Measurements from ENCODE around the gene DPH2. TPM values are rescaled to one million over a fixed set of nuclear protein-coding genes. Genes with fewer than 3 reads are reported as not detected.

DPH2 gene
- total RNA-seq, 1 experiment from 2014 or later, result 57.5 TPM

DNA sequence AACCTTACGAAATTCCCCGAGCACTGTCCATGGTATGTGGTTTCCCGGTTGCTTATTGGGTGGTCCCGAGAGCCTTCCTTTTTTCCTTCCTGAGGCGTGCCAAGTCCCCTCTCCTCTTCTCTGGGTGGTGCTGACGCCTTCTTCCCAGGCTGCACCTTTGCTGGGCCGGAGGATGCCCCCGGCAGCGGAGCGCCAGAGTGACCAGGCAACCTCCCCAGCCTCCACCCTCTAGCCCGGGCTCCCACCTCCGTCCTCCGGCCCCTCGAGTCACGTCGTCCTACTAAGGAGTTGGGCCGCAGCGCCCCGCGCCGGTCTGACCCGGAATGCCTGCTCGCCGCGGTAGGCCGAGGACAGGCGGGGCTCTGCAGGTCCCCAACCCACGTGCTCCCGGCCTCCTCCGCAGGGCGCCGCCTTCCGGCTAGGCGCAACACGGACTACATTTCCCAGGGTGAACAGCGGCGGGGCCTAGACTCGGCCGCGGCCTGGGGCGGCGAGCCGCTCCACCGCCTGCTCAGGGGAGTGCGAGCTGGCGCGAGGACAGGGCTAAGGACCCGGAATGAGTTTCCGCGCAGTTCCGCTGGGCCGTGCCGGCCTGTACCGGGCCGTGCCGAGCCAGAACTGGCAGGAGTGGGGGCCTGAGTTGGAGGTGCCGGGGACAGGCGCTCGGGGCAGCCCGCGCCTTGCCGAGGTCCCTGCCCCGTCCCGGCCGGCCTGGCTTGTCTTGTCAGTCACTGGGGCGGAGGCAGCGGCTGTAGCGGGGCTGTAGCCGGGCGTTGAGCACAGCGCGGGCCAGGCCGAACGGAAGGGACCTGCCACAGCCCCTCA, 23.4 kb upstream of the DPH2 start, which contains the start of gene IPO13 (continued):
- TF ChIP-seq, protein P1, sequence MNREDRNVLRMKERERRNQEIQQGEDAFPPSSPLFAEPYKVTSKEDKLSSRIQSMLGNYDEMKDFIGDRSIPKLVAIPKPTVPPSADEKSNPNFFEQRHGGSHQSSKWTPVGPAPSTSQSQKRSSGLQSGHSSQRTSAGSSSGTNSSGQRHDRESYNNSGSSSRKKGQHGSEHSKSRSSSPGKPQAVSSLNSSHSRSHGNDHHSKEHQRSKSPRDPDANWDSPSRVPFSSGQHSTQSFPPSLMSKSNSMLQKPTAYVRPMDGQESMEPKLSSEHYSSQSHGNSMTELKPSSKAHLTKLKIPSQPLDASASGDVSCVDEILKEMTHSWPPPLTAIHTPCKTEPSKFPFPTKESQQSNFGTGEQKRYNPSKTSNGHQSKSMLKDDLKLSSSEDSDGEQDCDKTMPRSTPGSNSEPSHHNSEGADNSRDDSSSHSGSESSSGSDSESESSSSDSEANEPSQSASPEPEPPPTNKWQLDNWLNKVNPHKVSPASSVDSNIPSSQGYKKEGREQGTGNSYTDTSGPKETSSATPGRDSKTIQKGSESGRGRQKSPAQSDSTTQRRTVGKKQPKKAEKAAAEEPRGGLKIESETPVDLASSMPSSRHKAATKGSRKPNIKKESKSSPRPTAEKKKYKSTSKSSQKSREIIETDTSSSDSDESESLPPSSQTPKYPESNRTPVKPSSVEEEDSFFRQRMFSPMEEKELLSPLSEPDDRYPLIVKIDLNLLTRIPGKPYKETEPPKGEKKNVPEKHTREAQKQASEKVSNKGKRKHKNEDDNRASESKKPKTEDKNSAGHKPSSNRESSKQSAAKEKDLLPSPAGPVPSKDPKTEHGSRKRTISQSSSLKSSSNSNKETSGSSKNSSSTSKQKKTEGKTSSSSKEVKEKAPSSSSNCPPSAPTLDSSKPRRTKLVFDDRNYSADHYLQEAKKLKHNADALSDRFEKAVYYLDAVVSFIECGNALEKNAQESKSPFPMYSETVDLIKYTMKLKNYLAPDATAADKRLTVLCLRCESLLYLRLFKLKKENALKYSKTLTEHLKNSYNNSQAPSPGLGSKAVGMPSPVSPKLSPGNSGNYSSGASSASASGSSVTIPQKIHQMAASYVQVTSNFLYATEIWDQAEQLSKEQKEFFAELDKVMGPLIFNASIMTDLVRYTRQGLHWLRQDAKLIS (CRISPR knock-in tag; IDR thresholded peaks at IDR 0.05; ENCODE audit: borderline replicate concordance), result no peak
- TF ChIP-seq ZBTB21 (CRISPR knock-in tag; IDR thresholded peaks at IDR 0.05; ENCODE audit: borderline replicate concordance), result 0 out of 2 replicates have a peak, but pooled peaks have one; percentile 31
- no peak for TF ChIP-seq IRF2 (CRISPR knock-in tag; IDR thresholded peaks at IDR 0.05; ENCODE audit: borderline replicate concordance, low read depth)
- no peak for TF ChIP-seq KAT7 (CRISPR knock-in tag; IDR thresholded peaks at IDR 0.05; ENCODE audit: borderline replicate concordance)
- TF ChIP-seq NR1H2 (CRISPR knock-in tag; IDR thresholded peaks at IDR 0.05), result no peak
- peak; percentile 71; the same call in 1 of the 2 replicates for TF ChIP-seq MYBL2 (CRISPR knock-in tag; IDR thresholded peaks at IDR 0.05)
- TF ChIP-seq ZNF671 (CRISPR knock-in tag; IDR thresholded peaks at IDR 0.05), result no peak
- TF ChIP-seq ZNF317 (CRISPR knock-in tag; IDR thresholded peaks at IDR 0.05; ENCODE audit: borderline replicate concordance, low read depth), result no peak
- no peak for TF ChIP-seq PRRX2 (CRISPR knock-in tag; IDR thresholded peaks at IDR 0.05)
- no peak; the same call in 1 of the 2 replicates for TF ChIP-seq FOXP1 (CRISPR knock-in tag; IDR thresholded peaks at IDR 0.05; ENCODE audit: borderline replicate concordance)
- TF ChIP-seq ZNF396 (CRISPR knock-in tag; IDR thresholded peaks at IDR 0.05; ENCODE audit: borderline replicate concordance), result no peak
- TF ChIP-seq, protein P2, sequence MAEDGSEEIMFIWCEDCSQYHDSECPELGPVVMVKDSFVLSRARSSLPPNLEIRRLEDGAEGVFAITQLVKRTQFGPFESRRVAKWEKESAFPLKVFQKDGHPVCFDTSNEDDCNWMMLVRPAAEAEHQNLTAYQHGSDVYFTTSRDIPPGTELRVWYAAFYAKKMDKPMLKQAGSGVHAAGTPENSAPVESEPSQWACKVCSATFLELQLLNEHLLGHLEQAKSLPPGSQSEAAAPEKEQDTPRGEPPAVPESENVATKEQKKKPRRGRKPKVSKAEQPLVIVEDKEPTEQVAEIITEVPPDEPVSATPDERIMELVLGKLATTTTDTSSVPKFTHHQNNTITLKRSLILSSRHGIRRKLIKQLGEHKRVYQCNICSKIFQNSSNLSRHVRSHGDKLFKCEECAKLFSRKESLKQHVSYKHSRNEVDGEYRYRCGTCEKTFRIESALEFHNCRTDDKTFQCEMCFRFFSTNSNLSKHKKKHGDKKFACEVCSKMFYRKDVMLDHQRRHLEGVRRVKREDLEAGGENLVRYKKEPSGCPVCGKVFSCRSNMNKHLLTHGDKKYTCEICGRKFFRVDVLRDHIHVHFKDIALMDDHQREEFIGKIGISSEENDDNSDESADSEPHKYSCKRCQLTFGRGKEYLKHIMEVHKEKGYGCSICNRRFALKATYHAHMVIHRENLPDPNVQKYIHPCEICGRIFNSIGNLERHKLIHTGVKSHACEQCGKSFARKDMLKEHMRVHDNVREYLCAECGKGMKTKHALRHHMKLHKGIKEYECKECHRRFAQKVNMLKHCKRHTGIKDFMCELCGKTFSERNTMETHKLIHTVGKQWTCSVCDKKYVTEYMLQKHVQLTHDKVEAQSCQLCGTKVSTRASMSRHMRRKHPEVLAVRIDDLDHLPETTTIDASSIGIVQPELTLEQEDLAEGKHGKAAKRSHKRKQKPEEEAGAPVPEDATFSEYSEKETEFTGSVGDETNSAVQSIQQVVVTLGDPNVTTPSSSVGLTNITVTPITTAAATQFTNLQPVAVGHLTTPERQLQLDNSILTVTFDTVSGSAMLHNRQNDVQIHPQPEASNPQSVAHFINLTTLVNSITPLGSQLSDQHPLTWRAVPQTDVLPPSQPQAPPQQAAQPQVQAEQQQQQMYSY (CRISPR knock-in tag; IDR thresholded peaks at IDR 0.05), result no peak
- TF ChIP-seq TCF7 (CRISPR knock-in tag; IDR thresholded peaks at IDR 0.05; ENCODE audit: low read depth), result no peak
- peak; percentile 44; the same call in 1 of the 2 replicates for TF ChIP-seq RORB (CRISPR knock-in tag; IDR thresholded peaks at IDR 0.05)
- no peak for TF ChIP-seq RELA (CRISPR knock-in tag; IDR thresholded peaks at IDR 0.05; ENCODE audit: borderline replicate concordance)
- 0 out of 2 replicates have a peak, but pooled peaks have one; percentile 73 for TF ChIP-seq ERG (CRISPR knock-in tag; IDR thresholded peaks at IDR 0.05)
- TF ChIP-seq NR3C1 (CRISPR knock-in tag; conservative IDR thresholded peaks at IDR 0.05; ENCODE audit: low read depth), result no peak
- TF ChIP-seq, protein P3, sequence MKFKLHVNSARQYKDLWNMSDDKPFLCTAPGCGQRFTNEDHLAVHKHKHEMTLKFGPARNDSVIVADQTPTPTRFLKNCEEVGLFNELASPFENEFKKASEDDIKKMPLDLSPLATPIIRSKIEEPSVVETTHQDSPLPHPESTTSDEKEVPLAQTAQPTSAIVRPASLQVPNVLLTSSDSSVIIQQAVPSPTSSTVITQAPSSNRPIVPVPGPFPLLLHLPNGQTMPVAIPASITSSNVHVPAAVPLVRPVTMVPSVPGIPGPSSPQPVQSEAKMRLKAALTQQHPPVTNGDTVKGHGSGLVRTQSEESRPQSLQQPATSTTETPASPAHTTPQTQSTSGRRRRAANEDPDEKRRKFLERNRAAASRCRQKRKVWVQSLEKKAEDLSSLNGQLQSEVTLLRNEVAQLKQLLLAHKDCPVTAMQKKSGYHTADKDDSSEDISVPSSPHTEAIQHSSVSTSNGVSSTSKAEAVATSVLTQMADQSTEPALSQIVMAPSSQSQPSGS (CRISPR knock-in tag; IDR thresholded peaks at IDR 0.05; ENCODE audit: borderline replicate concordance, low read depth), result no peak
- TF ChIP-seq, protein P4, sequence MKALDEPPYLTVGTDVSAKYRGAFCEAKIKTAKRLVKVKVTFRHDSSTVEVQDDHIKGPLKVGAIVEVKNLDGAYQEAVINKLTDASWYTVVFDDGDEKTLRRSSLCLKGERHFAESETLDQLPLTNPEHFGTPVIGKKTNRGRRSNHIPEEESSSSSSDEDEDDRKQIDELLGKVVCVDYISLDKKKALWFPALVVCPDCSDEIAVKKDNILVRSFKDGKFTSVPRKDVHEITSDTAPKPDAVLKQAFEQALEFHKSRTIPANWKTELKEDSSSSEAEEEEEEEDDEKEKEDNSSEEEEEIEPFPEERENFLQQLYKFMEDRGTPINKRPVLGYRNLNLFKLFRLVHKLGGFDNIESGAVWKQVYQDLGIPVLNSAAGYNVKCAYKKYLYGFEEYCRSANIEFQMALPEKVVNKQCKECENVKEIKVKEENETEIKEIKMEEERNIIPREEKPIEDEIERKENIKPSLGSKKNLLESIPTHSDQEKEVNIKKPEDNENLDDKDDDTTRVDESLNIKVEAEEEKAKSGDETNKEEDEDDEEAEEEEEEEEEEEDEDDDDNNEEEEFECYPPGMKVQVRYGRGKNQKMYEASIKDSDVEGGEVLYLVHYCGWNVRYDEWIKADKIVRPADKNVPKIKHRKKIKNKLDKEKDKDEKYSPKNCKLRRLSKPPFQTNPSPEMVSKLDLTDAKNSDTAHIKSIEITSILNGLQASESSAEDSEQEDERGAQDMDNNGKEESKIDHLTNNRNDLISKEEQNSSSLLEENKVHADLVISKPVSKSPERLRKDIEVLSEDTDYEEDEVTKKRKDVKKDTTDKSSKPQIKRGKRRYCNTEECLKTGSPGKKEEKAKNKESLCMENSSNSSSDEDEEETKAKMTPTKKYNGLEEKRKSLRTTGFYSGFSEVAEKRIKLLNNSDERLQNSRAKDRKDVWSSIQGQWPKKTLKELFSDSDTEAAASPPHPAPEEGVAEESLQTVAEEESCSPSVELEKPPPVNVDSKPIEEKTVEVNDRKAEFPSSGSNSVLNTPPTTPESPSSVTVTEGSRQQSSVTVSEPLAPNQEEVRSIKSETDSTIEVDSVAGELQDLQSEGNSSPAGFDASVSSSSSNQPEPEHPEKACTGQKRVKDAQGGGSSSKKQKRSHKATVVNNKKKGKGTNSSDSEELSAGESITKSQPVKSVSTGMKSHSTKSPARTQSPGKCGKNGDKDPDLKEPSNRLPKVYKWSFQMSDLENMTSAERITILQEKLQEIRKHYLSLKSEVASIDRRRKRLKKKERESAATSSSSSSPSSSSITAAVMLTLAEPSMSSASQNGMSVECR (CRISPR knock-in tag; IDR thresholded peaks at IDR 0.05; ENCODE audit: borderline replicate concordance), result 0 out of 2 replicates have a peak, but pooled peaks have one; percentile 39
- TF ChIP-seq ESRRA (CRISPR knock-in tag; IDR thresholded peaks at IDR 0.05; ENCODE audit: borderline replicate concordance), result no peak

Data from WTC11 (cell line).